ENCODE results near the gene ATAD3A. TPM values are rescaled to one million over a fixed set of nuclear protein-coding genes. Genes with fewer than 3 reads are reported as not detected.
"Not testable (repeated sequence)": the region's sequence is repeated elsewhere in the genome, so short reads cannot be mapped to it uniquely, and the experiment has no call there.

ATAD3A gene
- total RNA-seq, 1 experiment from 2014 or later = 55.8 TPM

GRCh38 chr1:1476011-1476410 is 36.0 kb upstream of the ATAD3A start:
- not testable (repeated sequence) for H3K23me2 ChIP-seq (ENCODE audit: insufficient read length, low read depth, low read length, poor library complexity, severe bottlenecking); H3K18ac ChIP-seq (ENCODE audit: insufficient read length, low read depth, low read length); H4K5ac ChIP-seq (ENCODE audit: insufficient read length, low read depth, low read length); H2BK20ac ChIP-seq (ENCODE audit: low read depth, low read length, poor library complexity, severe bottlenecking); H3T11ph ChIP-seq (ENCODE audit: low read length); H2BK5ac ChIP-seq (ENCODE audit: insufficient read length, low read length); H3K27ac ChIP-seq (ENCODE audit: insufficient read length, low read depth, low read length); H4K8ac ChIP-seq (replicated peaks; ENCODE audit: insufficient read length, low read depth, low read length); H2BK12ac ChIP-seq (ENCODE audit: insufficient read length, low read depth, low read length); H3K9me3 Mint-ChIP-seq; H3K4ac ChIP-seq (ENCODE audit: low read depth, low read length); H3K56ac ChIP-seq (ENCODE audit: insufficient read length, low read depth, low read length); H3K9ac ChIP-seq (ENCODE audit: extremely low read depth, insufficient read length, low read length); H2BK120ac ChIP-seq (ENCODE audit: low read depth, low read length, poor library complexity, severe bottlenecking); H3K27me3 ChIP-seq (ENCODE audit: insufficient read depth, low read length); H3K4me1 ChIP-seq (ENCODE audit: insufficient read depth, low read length); H4K20me1 ChIP-seq (ENCODE audit: control insufficient read depth, insufficient read depth, insufficient read length); H3K4me3 Mint-ChIP-seq; H3K23ac ChIP-seq (ENCODE audit: insufficient read length, low read depth, low read length); H2BK15ac ChIP-seq (ENCODE audit: low read depth, low read length); H4K91ac ChIP-seq (ENCODE audit: insufficient read length, low read depth, low read length); H3K4me2 ChIP-seq (ENCODE audit: insufficient read depth, insufficient read length, low read length); H3K9me3 ChIP-seq (ENCODE audit: control insufficient read depth, low read depth, low read length); H3K14ac ChIP-seq (ENCODE audit: insufficient read depth, low read length); H3K27ac Mint-ChIP-seq; DNase-seq; H3K79me2 ChIP-seq (ENCODE audit: insufficient read depth, low read length); H2AK5ac ChIP-seq (ENCODE audit: insufficient read length, low read length); H3K4me1 Mint-ChIP-seq; H3K27me3 Mint-ChIP-seq (ENCODE audit: low read depth); H2AFZ ChIP-seq (ENCODE audit: low read length)
- no CpG with 5 or more reads among the region's 17 CpGs for WGBS (ENCODE audit: extremely low coverage, insufficient read length, low lambda C conversion rate)
- H3K79me1 ChIP-seq (ENCODE audit: insufficient read depth, low read depth, low read length, poor library complexity, severe bottlenecking) = peaks cover 11% of the 10 kb centered on the region
- H3K36me3 Mint-ChIP-seq (ENCODE audit: insufficient read depth in 1 of 3, low read depth in 3 of 3) = peaks cover 18 to 39% (median 36%) of the 10 kb centered on the region in 3 experiments
